ENCODE results near the gene CERK.
A peak's percentile ranks its signal among the peaks of the same experiment; 100 is the strongest.

Gene CERK

GRCh38 chr22:46677323-46678002 is 60.6 kb downstream of the CERK start:
- no peak for DNase-seq

GRCh38 chr22:46676881-46677280 is 61.2 kb downstream of the CERK start:
- no peak for DNase-seq

- no peak for DNase-seq
Observed at GRCh38 chr22:46676479-46676878, 61.6 kb downstream of the CERK start.

- no peak for DNase-seq
Observed at GRCh38 chr22:46675938-46676337, 62.1 kb downstream of the CERK start.

GRCh38 chr22:46675479-46675878 is 62.6 kb downstream of the CERK start:
- no peak for DNase-seq

- no peak for DNase-seq
Observed at GRCh38 chr22:46674906-46675305, 63.1 kb downstream of the CERK start.

- DNase-seq: peak; percentile 13
Observed at GRCh38 chr22:46674367-46674781, 63.7 kb downstream of the CERK start.

- DNase-seq: no peak
Observed at GRCh38 chr22:46673662-46674236, 64.3 kb downstream of the CERK start.

- peak; percentile 35 for DNase-seq
Observed at GRCh38 chr22:46673205-46673604, 64.8 kb downstream of the CERK start.

GRCh38 chr22:46672731-46673130 is 65.3 kb downstream of the CERK start:
- no peak for DNase-seq

- no peak for DNase-seq
Observed at GRCh38 chr22:46671824-46672432, 66.1 kb downstream of the CERK start.

- DNase-seq: no peak
Observed at GRCh38 chr22:46669201-46669600, 68.9 kb downstream of the CERK start.

- DNase-seq: no peak
Observed at GRCh38 chr22:46668116-46668515, 69.9 kb downstream of the CERK start.

GRCh38 chr22:46667245-46667623 is 70.8 kb downstream of the CERK start:
- no peak for DNase-seq

- DNase-seq: no peak
Observed at GRCh38 chr22:46666577-46667244, 71.3 kb downstream of the CERK start.

- no peak for DNase-seq
Observed at GRCh38 chr22:46665751-46666280, 72.2 kb downstream of the CERK start.

- DNase-seq: no peak
Observed at GRCh38 chr22:46665151-46665695, 72.8 kb downstream of the CERK start.

GRCh38 chr22:46664301-46664855 is 73.7 kb downstream of the CERK start:
- DNase-seq: no peak

- DNase-seq: no peak
Observed at GRCh38 chr22:46663436-46664100, 74.5 kb downstream of the CERK start.

- DNase-seq: no peak
Observed at GRCh38 chr22:46663001-46663400, 75.1 kb downstream of the CERK start.

GRCh38 chr22:46662226-46662625 is 75.8 kb downstream of the CERK start:
- DNase-seq: no peak

- DNase-seq: no peak
Observed at GRCh38 chr22:46661221-46661851, 76.7 kb downstream of the CERK start.

All from fibroblast of skin of scalp (primary cell).